GM12864 (cell line): ENCODE results near the gene CYP2W1.

Source experiments
- DNase-seq: peaks from one replicate; pipeline ENCODE4 v3.0.0-alpha.2; 2011; ENCODE audit warnings: low read depth
- H3K4me3 ChIP-seq: 2 replicates; pipeline ENCODE4 v1.5.1; 2011; ENCODE audit warnings: mild to moderate bottlenecking, low read depth, low read length, control low read depth
- CTCF ChIP-seq: IDR thresholded peaks from 2 replicates; pipeline ENCODE4 v1.5.1; 2011; ENCODE audit warnings: low read depth, mild to moderate bottlenecking, moderate library complexity, low read length, control low read depth, inconsistent platforms; ENCODE audit errors: missing control alignments

Gene CYP2W1

GRCh38 chr7:1008733-1009363 is 25.9 kb downstream of the CYP2W1 start:
- H3K4me3 ChIP-seq = no peak overlapping the region
- TF ChIP-seq CTCF = no peak
- DNase-seq = no peak

- H3K4me3 ChIP-seq = no peak overlapping the region
- no peak for TF ChIP-seq CTCF
- no peak for DNase-seq
Observed at GRCh38 chr7:1009747-1010146, 26.8 kb downstream of the CYP2W1 start.

- no peak for TF ChIP-seq CTCF
- DNase-seq = no peak
- H3K4me3 ChIP-seq = no peak overlapping the region
Observed at GRCh38 chr7:1010226-1010625, 27.2 kb downstream of the CYP2W1 start.

- TF ChIP-seq CTCF = no peak
- H3K4me3 ChIP-seq = no peak overlapping the region
- no peak for DNase-seq
Observed at GRCh38 chr7:1011297-1012003, 28.5 kb downstream of the CYP2W1 start.

- DNase-seq = no peak
- H3K4me3 ChIP-seq = no peak overlapping the region
- TF ChIP-seq CTCF = no peak
Observed at GRCh38 chr7:1012004-1012715, 29.2 kb downstream of the CYP2W1 start.

- H3K4me3 ChIP-seq = no peak overlapping the region
- TF ChIP-seq CTCF = no peak
Observed at GRCh38 chr7:1012716-1013095, 29.7 kb downstream of the CYP2W1 start.

More at GRCh38 chr7:1012716-1013095, 29.7 kb downstream of the CYP2W1 start:
- no peak for DNase-seq
